ENCODE measurements around the gene TRIP4.

TRIP4 gene

DNA sequence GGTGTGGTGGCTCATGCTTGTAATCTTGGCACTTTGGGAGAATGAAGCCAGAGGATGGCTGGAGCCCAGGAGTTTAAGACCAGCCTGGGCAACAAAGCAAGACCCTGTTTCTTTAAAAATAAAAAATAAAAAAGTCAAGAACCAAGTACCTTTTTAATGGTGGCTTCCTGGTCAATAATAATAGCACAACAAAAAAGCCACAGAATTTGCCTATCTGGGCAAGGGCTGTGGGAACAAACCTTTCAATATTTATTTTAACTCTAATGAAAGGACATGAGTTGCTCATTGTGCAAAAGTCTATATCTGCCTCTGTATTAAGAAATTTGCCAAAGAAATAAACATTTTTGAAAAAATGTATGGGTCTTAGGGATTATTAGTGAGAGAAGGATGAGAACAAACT lies 74.9 kb downstream of the TRIP4 start:
- in situ Hi-C loops (cut with MboI; ENCODE audit: low sequenced_read_pairs, unreplicated experiment), result no loop called here
- no peak for DNase-seq (ENCODE audit: low spot score)
- TF ChIP-seq, protein P1, sequence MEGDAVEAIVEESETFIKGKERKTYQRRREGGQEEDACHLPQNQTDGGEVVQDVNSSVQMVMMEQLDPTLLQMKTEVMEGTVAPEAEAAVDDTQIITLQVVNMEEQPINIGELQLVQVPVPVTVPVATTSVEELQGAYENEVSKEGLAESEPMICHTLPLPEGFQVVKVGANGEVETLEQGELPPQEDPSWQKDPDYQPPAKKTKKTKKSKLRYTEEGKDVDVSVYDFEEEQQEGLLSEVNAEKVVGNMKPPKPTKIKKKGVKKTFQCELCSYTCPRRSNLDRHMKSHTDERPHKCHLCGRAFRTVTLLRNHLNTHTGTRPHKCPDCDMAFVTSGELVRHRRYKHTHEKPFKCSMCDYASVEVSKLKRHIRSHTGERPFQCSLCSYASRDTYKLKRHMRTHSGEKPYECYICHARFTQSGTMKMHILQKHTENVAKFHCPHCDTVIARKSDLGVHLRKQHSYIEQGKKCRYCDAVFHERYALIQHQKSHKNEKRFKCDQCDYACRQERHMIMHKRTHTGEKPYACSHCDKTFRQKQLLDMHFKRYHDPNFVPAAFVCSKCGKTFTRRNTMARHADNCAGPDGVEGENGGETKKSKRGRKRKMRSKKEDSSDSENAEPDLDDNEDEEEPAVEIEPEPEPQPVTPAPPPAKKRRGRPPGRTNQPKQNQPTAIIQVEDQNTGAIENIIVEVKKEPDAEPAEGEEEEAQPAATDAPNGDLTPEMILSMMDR (IDR thresholded peaks at IDR 0.05; ENCODE audit: borderline replicate concordance, control extremely low read depth, extremely low read depth, insufficient read depth, missing control alignments), result no peak

DNA sequence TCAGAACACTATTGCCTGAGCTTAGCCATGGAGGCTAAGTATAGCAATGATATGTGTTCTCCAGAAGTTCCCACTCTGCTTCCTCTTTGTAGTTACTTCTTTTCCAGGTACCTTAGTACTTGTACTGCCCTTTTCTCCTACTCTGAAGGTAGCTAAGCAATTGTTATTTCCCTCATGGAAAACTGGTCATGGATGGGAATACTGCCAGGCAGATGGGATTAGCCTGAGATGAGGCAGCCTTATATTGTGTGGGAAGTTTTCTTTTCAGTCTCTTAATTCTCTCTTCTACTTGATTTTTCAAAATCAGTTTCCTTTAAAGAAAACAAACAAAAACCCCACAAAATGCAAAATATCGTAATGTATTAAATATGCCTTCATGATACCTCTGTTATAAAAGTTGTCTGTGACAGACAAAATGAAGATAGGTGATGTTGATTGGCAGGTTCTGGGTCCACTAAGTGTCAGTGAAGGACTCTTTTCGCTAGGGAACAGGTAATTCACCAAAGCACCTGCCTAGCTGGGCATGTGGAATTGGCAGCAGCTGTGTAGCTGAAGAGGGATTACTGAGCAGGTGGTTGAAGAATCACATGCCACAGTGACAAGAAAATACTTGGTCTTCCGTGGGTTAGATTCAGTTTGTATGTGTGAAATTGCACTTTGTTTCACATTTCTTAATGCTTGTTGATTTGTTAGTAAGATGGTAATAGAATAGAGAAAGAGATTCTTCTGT lies 76.8 kb downstream of the TRIP4 start:
- TF ChIP-seq, protein P1 (IDR thresholded peaks at IDR 0.05; ENCODE audit: borderline replicate concordance, control extremely low read depth, extremely low read depth, insufficient read depth, missing control alignments), result no peak
- in situ Hi-C loops (cut with MboI; ENCODE audit: low sequenced_read_pairs, unreplicated experiment), result no loop called here

DNA sequence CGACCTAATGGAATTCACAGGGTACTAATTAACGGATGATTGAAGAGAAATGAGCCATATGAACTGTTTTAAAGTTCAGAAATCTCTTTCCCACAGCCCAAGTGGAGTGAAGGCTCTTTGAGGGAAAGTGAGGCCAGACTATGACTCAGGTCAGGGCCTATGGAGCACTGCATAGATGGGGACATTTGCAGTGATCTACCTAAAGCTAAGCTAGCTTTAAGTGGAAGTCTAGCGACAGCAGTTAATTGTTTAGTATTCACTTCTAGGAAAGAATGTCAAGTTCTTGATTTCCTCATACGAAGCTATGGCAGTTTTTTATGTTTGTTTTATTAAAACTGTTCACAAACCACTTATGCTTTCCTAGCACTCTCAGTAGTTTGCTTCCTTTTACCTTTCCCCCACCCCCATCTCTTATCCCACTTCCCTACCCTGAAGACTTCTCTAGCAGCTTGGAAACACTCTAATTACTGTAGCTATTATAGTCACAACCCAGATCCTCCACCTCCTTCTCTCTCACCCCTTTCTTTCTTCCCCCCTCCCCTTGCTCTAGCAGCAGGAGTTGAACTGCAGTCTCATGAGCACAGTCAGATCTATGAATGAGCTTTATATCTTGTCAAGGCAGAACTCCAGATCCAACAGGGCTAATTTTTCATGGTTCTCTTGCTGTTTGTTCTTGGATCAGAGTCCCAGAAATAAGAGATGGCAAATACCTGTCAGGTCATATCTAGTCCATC lies 78.9 kb downstream of the TRIP4 start:
- no peak for DNase-seq (ENCODE audit: low spot score)
- in situ Hi-C loops (cut with MboI; ENCODE audit: low sequenced_read_pairs, unreplicated experiment), result no loop called here
- TF ChIP-seq, protein P1 (IDR thresholded peaks at IDR 0.05; ENCODE audit: borderline replicate concordance, control extremely low read depth, extremely low read depth, insufficient read depth, missing control alignments), result no peak

More for the DNA sequence above, 76.8 kb downstream of the TRIP4 start:
- no peak for DNase-seq (ENCODE audit: low spot score)

DNA sequence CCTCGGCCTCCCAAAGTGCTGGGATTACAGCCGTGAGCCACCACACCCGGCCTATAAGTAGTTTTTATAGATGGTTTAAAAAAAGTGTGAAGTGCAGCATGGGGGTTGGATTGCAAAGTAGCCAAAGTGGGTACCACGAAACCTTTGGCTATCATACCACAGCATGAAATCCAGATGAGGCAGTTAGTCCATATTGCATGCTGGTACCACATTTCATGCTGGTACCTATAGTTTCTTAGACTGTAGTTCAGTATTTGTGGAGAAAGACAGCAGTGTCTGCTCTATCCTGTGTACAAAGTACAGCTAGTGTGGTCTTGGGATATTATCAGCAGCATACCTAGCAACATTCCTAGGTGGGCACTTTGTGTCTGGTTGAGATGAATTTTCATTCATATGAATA lies 84.5 kb downstream of the TRIP4 start:
- in situ Hi-C loops (cut with MboI; ENCODE audit: low sequenced_read_pairs, unreplicated experiment), result no loop called here
- TF ChIP-seq, protein P1 (IDR thresholded peaks at IDR 0.05; ENCODE audit: borderline replicate concordance, control extremely low read depth, extremely low read depth, insufficient read depth, missing control alignments), result no peak
- no peak for DNase-seq (ENCODE audit: low spot score)

DNA sequence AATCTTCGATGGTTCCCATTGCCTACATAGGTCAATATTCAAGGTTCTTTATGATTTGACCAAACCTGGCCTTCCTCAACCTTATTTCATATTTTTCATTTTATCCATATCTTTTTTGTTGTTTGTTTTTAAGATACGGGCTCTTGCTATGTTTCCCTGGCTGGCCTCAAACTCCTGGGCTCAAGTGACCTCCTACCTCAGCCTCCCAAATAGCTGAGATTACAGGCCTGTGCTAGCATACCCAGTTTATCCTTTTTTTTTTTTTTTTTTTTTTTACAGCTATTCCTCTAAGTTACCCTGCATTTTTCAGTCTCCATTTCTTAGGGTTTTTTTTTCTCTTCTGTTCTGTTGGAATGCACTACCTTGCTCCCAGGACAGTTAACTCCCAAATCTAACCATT lies 87.2 kb downstream of the TRIP4 start:
- in situ Hi-C loops (cut with MboI; ENCODE audit: low sequenced_read_pairs, unreplicated experiment), result no loop called here
- no peak for DNase-seq (ENCODE audit: low spot score)
- TF ChIP-seq, protein P1 (IDR thresholded peaks at IDR 0.05; ENCODE audit: borderline replicate concordance, control extremely low read depth, extremely low read depth, insufficient read depth, missing control alignments), result no peak

DNA sequence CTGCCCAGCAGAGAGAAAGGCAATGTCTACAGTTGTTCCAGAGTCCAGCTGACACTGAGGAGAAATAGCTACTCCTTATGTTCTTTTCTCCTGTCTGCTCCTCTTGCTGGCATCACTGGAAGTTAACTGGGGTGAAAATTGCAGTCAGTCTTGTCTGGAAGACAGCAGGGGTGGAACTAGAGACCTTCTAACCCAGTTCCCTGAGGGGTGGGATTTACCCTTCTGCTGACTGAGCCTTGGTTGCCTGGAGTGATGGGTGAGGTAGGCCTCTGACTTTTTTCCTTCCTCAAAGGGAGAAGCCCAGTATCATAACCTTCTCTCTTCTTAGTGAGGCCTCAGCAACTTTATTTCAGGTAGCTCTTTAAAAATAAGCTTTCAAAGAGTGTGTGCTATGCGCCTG lies 88.9 kb downstream of the TRIP4 start:
- in situ Hi-C loops (cut with MboI; ENCODE audit: low sequenced_read_pairs, unreplicated experiment), result no loop called here
- TF ChIP-seq, protein P1 (IDR thresholded peaks at IDR 0.05; ENCODE audit: borderline replicate concordance, control extremely low read depth, extremely low read depth, insufficient read depth, missing control alignments), result no peak
- DNase-seq (ENCODE audit: low spot score), result peak; percentile 39
